Activated T-cell treated with anti-CD3 and anti-CD28 coated beads for 24 hours (primary cell): ENCODE results near the gene NFS1.
"Not testable (repeated sequence)": the region's sequence is repeated elsewhere in the genome, so short reads cannot be mapped to it uniquely, and the experiment has no call there.

Experiments
- DNase-seq: peaks from one replicate; pipeline ENCODE4 v3.0.0-alpha.2; 2020; ENCODE audit warnings: low read depth

NFS1 gene

GRCh38 chr20:35708502-35708901 is 9.3 kb upstream of the NFS1 start:
- DNase-seq = no peak

GRCh38 chr20:35706591-35707529 is 7.7 kb upstream of the NFS1 start:
- DNase-seq = not testable (repeated sequence)

- not testable (repeated sequence) for DNase-seq
Measured at GRCh38 chr20:35705894-35706293, 6.7 kb upstream of the NFS1 start.

GRCh38 chr20:35704514-35705261 is 5.5 kb upstream of the NFS1 start:
- DNase-seq = no peak

- no peak for DNase-seq
Measured at GRCh38 chr20:35702824-35703695, 3.9 kb upstream of the NFS1 start.

- DNase-seq = no peak
Measured at GRCh38 chr20:35702051-35702823, 3.1 kb upstream of the NFS1 start.

- DNase-seq = no peak
Measured at GRCh38 chr20:35700625-35701148, 1.5 kb upstream of the NFS1 start.

GRCh38 chr20:35699957-35700624 is 939 bp upstream of the NFS1 start:
- no peak for DNase-seq

GRCh38 chr20:35698298-35699126 is 640 bp downstream of the NFS1 start:
- DNase-seq = no peak

GRCh38 chr20:35697696-35698297 is 1.4 kb downstream of the NFS1 start:
- DNase-seq = no peak

GRCh38 chr20:35695978-35696377 is 3.2 kb downstream of the NFS1 start:
- no peak for DNase-seq

- no peak for DNase-seq
Measured at GRCh38 chr20:35695245-35695749, 3.9 kb downstream of the NFS1 start.

- no peak for DNase-seq
Measured at GRCh38 chr20:35690265-35690664, 8.9 kb downstream of the NFS1 start.

- DNase-seq = not testable (repeated sequence)
Measured at GRCh38 chr20:35686872-35687271, 12.3 kb downstream of the NFS1 start.

GRCh38 chr20:35685368-35685767 is 13.8 kb downstream of the NFS1 start:
- not testable (repeated sequence) for DNase-seq

- no peak for DNase-seq
Measured at GRCh38 chr20:35681960-35682359, 17.2 kb downstream of the NFS1 start.

GRCh38 chr20:35680452-35681183 is 18.5 kb downstream of the NFS1 start:
- no peak for DNase-seq

GRCh38 chr20:35674921-35675320 is 24.2 kb downstream of the NFS1 start:
- no peak for DNase-seq
